GM19395 (cell line): ENCODE data around the gene ANKRD44.

ENCODE experiments used
- ATAC-seq: cut with Tn5 transposase; IDR thresholded peaks from one replicate; pipeline ENCODE4 v1.9.1; 2021; ENCODE audit warnings: mild to moderate bottlenecking, moderate library complexity; ENCODE audit not compliant: unreplicated experiment

Gene ANKRD44

DNA sequence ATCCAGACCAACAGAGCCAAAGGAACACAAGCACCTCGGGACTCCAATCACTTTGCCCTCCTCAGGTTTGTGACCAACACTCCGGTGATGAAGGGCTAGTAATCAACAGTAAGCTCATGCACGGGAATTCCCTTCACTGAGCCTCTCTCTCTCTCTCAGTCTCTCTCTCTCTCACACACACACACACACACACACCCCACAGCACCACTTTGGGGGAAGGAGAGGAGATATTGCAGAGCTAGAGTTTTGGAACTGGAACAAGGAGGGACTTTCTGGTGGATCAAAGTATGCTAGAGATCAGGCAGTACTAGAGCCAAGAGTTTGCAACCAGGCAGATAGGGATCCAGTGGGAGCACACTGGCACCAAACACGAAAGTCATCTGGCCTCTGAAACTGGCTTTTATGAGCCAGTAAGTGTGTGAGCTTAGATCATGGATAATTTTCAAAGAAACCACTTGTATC is 98.7 kb downstream of the ANKRD44 start:
- no peak for ATAC-seq

DNA sequence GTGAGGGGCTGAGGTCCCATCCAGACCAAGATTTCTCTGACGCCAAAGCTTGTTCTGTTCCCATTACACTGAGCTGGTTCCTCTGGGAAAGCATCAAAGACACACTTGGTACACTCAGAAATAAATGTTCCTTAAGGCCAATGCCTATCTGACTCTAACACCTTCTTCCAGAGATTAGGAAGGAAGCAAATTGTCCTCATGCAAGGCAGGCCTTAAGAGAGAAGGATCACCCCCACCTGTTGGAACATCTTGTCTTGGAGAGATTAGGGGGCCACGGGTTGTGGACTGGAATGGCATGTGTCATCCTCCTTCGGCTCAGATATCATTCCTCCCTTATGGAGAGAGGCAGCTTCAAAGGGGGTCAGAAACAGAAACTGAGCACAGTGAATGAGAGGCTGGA is 100.2 kb downstream of the ANKRD44 start:
- no peak for ATAC-seq

- ATAC-seq, result peak; percentile 47
These were observed 100.7 kb downstream of the ANKRD44 start for GRCh38 chr2:197209742-197210408.

DNA sequence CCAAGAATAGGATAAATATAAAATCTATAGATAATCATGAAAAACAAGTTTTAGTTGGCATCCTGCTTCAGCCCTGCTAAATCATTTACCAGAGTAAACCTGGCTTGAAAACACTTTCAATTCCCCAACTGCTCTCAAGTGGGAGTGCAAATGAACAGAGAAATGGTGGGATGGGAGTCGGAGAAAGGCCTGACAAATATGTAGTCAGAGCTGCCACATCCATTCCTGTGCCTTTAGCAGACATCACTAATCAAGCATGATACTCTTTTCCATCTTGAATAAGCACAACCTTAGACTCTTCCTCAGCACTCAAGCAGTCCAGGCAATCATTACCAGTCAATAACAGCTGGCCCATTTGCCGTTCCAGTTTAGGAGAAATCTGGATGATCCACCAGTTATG is 101.3 kb downstream of the ANKRD44 start:
- ATAC-seq, result no peak

- ATAC-seq, result no peak
These were observed 101.7 kb downstream of the ANKRD44 start for GRCh38 chr2:197208841-197209240.

DNA sequence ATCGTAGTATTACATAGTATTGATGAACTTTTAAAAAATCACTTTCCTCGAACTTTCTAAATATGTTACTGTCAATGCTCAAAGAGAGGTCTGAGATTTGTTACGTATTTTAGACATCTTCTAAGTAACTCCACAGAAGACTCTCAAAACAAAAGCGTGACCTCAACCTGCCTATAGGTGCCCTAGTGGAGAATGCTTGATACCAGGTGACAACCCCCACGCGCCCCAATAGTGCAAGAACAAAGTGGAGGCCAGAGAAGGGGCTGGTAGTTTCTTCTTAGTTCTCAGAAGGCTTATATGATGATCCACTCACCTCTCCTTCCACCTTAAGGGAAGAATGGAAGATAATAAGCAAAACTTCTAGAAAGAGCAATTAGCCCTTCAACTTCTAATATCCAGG is 102.6 kb downstream of the ANKRD44 start:
- no peak for ATAC-seq

DNA sequence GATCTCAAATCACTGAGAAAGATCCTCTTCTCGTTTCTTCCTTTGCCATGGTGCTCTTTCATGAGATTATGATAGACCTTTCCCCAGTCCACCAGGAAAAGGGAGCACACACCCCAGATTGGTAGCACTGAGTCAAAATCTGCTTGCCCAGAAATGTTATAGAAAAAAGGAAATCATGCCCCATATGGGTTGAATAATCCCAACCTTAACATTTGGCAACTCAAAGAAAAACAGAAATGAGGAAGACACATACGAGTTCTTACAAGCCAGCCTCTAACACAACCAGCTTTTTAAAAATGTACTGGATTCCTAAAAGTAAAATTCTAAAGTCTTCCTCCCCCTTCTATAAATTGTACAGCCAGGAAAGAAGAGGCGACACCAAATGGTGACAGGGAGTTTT is 103.0 kb downstream of the ANKRD44 start:
- no peak for ATAC-seq

DNA sequence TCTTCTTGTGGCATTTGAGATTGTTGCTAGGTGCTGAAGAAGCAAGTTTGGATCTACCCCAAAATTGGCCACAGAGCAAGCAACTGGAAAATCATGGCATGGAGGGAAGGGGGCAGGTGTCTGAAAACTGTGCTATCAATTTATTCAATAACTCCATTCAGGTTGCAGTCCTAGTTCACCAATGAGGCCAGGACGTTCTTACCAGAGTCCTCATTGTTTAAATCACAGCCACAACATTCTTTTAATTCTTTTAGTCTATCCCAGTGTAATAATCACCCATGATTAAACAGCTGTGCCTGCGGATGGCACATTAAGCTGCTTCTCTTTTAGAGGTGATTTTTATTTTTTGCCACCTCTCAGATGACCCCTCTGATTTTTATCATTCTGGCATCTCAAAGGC is 103.5 kb downstream of the ANKRD44 start:
- no peak for ATAC-seq

- ATAC-seq, result peak; percentile 80
These were observed 104.9 kb downstream of the ANKRD44 start for GRCh38 chr2:197205585-197206215.

GRCh38 chr2:197204519-197205250 is 105.9 kb downstream of the ANKRD44 start:
- ATAC-seq, result no peak

DNA sequence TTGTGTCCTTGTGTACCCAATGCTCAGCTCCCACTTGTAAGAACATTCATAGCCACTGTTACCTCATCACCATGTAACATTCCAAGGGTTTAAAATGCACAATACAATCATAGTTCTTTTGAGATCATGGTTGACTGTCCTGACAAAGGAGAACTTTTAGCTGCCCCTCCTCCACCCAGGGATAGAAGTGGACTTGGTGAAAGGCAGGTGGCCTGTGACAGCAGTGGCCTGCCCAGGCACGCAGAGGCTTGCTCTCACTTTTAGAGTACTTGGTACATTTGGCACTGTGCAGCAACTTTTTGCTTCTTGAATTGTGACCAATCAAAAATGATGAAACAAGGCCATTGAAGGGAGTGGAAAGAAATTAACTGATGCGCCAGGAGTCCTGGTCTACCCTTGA is 108.7 kb downstream of the ANKRD44 start:
- no peak for ATAC-seq

GRCh38 chr2:197200762-197201058 is 109.9 kb downstream of the ANKRD44 start:
- ATAC-seq, result no peak

- no peak for ATAC-seq
These were observed 110.4 kb downstream of the ANKRD44 start for GRCh38 chr2:197200051-197200761.

DNA sequence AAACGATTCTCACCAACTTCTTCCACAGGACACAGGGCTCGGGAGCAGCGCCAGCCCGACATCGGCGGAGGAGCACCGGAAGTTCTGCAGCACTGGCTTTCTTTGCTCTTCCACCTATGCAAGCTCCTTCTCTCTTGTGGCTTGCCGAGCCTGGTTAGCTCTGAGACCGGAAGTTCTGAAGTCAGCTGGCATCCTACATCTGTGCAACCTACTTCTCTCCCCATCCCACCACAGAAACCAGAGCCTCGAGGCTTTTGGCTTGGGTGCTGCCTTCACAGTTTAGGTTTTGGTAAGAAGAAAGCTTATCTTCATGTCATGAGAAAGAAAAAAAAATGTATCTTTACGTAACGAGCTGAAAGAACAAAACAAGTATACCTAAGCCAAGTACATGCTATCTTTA is 111.7 kb downstream of the ANKRD44 start:
- ATAC-seq, result peak; percentile 99

GRCh38 chr2:197197895-197198311 is 112.7 kb downstream of the ANKRD44 start:
- ATAC-seq, result no peak

DNA sequence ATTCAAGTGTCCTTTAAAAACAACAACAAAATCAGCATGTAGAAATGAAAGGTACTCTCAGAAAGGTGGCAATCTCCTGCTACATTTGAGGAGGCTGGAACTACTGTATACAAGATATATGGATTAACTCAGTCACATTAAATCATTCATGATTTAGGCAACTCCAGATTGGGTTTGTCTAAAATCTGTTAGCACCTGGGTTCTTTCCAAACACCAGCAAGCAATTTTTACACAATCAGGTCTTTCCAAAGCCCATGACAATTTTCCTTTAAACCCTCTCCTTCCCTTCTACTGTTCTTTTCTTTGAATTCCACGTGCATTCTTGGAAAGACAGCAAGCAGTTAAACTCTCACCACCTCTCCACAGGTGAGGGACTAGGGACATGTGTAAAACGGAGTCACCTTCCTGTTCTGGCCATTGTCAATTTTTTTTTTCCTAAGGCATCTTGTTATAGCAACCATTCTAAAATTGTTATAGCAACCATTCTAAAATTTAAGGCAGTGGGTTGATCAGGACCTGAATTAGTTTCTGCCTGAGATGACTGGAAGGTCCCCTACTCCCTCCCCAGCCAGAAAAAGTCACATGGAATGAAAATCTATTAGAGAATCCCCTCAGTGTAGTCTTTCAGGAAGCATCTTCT is 113.9 kb downstream of the ANKRD44 start:
- ATAC-seq, result no peak

GRCh38 chr2:197195518-197195917 is 115.1 kb downstream of the ANKRD44 start:
- ATAC-seq, result no peak

DNA sequence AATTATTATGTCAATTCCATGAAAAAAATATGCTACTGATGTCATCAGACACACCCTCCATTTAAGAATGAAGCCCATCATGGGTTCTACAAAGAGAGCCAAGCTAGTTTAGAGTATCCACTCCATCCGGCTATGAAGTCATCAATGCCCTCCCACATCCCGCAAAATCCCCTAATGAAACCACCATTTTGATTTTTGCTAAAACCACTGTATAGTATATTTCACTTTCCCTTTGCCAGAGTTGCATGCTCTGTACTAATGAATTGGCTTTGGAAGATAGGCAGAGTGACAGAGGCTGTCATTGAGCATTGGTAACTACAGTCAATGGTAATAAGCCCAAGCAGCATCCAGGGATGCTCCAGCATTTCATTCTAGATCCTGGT is 118.6 kb downstream of the ANKRD44 start:
- peak; percentile 77 for ATAC-seq

GRCh38 chr2:197191177-197191939 is 119.2 kb downstream of the ANKRD44 start:
- ATAC-seq, result peak; percentile 65

- ATAC-seq, result no peak
These were observed 120.5 kb downstream of the ANKRD44 start for GRCh38 chr2:197190100-197190432.
